ENCODE data around the gene AGAP6. TPM values are rescaled to one million over a fixed set of nuclear protein-coding genes. Genes with fewer than 3 reads are reported as not detected.
"Not testable (repeated sequence)": the region's sequence is repeated elsewhere in the genome, so short reads cannot be mapped to it uniquely, and the experiment has no call there.

AGAP6 gene
- total RNA-seq, 2 experiments from 2014 or later, result 27.1 to 30.0 TPM

DNA sequence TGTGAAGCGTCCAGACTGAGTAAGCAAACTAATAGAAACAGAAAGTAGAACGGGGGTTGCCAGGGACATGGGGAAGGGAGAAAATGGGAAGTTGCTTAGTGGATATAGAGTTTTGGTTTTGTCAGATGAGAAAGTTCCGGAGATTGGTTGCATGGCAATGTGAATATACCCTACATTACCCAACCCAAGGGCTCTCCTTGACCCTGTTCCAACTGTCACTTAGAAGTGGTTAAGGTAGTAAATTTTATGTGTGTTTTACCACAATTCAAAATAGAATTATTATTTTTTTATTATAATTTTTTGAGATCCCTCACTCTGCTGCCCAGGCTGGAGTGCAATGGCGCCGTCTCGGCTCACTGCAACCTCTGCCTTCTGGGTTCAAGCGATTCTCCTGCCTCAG lies 25.8 kb downstream of the AGAP6 start:
- H3K27me3 Mint-ChIP-seq; H3K4me3 Mint-ChIP-seq; H3K9me3 Mint-ChIP-seq; H3K27ac Mint-ChIP-seq; H3K4me1 Mint-ChIP-seq; H3K36me3 Mint-ChIP-seq (ENCODE audit: low read depth); POLR2A ChIA-PET; CTCF ChIA-PET; DNase-seq: not testable (repeated sequence)

DNA sequence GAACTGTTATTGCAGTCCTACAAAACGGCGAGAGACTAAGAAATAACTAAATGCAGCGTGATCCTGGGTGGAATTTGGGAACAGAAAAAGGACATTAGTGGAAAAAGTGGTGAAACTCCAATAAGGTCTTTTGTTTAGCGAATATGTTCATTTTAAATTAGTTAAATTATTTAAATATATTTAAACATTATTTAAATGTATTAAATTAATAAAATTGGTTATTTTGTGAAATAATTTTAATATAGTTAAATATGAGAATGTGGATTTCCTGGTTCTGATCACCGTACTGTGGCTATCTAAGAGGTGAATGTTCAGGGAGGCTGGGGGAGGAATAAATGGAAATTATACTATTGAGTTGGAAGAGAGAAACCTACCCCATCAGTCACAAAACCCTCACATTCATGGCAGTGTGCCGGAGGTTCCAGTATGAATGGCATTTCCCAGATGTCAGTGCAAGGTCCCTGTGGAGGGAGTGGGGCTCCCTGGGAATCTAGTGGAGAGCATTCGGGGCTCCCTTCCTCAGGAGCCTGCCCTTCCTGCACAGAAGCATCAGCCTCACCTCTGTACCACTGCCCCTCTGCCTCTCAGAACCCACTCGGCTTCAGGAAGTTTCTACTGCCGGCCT lies 27.5 kb downstream of the AGAP6 start:
- H3K4me3 Mint-ChIP-seq; H3K4me1 Mint-ChIP-seq; H3K36me3 Mint-ChIP-seq (ENCODE audit: low read depth); CTCF ChIA-PET; POLR2A ChIA-PET; DNase-seq; H3K27me3 Mint-ChIP-seq; H3K9me3 Mint-ChIP-seq; H3K27ac Mint-ChIP-seq: not testable (repeated sequence)

DNA sequence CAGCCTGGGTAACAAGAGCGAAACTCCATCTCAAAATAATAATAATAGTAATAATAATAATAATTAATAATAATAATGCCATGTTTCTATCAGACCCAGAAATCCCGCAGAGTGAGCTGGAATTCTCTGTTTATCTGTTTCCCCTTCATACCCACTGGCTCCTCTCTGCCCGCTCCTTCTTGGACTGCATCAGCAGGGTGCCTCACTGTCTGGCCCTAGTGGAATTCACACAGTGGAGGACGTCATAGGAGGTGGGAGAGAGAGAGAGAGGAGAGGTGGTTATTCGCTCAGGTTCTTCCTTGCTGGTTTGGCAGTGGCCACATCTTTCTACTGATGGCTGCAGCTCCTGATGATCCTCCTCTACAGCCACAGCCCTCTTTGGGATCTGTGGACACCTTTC lies 28.7 kb downstream of the AGAP6 start:
- H3K4me3 Mint-ChIP-seq; POLR2A ChIA-PET; H3K27me3 Mint-ChIP-seq; H3K9me3 Mint-ChIP-seq; DNase-seq; CTCF ChIA-PET; H3K36me3 Mint-ChIP-seq (ENCODE audit: low read depth); H3K27ac Mint-ChIP-seq; H3K4me1 Mint-ChIP-seq: not testable (repeated sequence)

DNA sequence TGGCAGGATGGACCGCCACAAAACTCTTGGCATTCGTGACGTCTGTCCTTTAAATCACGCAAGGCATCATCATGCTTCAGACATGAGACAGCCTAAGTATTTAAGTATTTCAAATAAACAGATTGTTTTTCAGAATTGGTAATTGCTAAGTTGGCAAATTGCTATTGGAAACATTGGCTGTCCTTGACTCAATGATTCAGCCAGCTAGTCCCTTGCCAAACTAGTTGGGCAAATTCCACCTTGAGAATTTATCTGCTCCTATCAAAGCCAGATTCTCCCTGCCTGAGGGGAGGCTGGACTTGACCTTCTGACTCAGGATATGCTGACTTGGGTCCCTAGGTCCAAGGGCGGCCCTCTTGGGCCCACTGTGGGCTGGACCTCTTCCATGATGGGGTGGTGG lies 29.4 kb downstream of the AGAP6 start:
- H3K4me3 Mint-ChIP-seq; DNase-seq; H3K27me3 Mint-ChIP-seq; H3K4me1 Mint-ChIP-seq; CTCF ChIA-PET; POLR2A ChIA-PET; H3K36me3 Mint-ChIP-seq (ENCODE audit: low read depth); H3K9me3 Mint-ChIP-seq; H3K27ac Mint-ChIP-seq: not testable (repeated sequence)

DNA sequence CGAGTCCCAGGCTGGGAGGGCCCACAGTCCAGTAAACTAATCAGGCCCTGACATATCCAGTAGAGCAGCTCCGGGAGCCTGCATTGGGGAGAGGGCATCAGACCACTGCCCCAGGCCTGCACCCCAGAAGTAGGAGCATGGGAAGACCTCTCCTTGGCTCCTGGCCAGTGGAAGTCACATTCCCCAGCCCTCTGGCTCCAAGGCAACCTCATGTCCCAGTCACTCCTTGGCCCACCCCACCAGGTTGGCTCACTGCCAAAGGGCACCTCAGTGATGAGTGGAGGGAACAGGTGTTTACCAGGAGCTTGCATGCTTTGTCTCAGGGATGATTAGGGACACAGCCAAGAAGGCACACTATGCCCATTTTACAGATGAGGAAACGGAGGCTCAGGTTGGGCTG lies 31.1 kb downstream of the AGAP6 start:
- H3K4me3 Mint-ChIP-seq, CTCF ChIA-PET: not testable (repeated sequence)

DNA sequence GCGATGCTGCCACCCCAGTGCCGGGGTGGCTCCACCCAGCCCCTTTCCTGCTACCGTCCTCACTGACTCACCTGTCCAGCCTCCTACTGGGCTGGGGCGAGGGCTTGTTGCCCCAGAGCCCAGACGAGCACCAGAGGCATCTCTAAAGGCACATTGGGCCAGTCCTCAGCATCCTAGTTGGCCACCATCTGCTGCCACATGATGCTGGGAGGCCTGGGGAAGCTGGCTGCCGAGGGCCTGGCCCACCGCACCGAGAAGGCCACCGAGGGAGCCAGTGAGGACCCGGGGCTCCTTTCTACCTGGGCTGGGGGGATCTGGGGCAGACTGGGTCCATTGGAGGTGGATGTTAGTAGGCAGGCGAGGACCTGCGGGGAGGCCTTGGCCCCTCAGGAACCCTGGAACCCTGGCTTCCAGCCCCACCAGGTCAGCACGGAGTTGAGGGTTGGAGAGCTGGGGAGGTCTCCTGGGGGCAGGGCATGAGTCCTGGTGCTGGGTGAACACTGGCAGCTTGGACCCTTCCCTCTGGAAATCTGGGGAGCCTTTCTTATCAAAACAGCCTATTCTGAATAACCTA lies 32.3 kb downstream of the AGAP6 start:
- H3K36me3 Mint-ChIP-seq (ENCODE audit: low read depth); H3K4me3 Mint-ChIP-seq; H3K9me3 Mint-ChIP-seq; CTCF ChIA-PET; H3K4me1 Mint-ChIP-seq; H3K27ac Mint-ChIP-seq; DNase-seq; POLR2A ChIA-PET: not testable (repeated sequence)
- peaks cover 11% of the 10 kb centered on the region for H3K27me3 Mint-ChIP-seq

More for the DNA sequence above, 31.1 kb downstream of the AGAP6 start:
- H3K9me3 Mint-ChIP-seq; DNase-seq; H3K27ac Mint-ChIP-seq; H3K36me3 Mint-ChIP-seq (ENCODE audit: low read depth); H3K4me1 Mint-ChIP-seq; H3K27me3 Mint-ChIP-seq; POLR2A ChIA-PET: not testable (repeated sequence)

DNA sequence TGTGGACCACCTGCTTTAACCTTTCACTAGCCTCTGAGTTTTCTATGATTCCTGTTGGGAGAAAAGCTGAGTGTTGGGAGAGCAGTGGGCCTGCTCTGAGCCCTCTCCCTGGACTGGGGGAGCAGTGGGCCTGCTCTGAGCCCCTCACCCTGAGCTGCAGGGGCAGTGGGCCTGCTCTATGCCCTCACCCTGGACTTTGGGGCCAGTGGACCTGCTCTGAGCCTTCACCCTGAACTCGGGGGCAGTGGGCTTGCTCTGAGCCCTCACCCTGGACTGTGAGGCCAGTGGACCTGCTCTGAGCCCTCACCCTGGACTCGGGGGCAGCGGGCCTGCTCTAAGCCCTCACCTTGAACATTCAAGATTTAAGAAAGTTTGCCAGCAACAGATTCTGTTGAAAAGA lies 33.4 kb downstream of the AGAP6 start:
- Mint-ChIP-seq H3K27ac (no peak overlapping the region), H3K9me3 (no peaks in the 10 kb centered on the region), H3K4me3 (no peak overlapping the region), H3K4me1 (no peaks in the 10 kb centered on the region), H3K36me3 (ENCODE audit: low read depth) (no peaks in the 10 kb centered on the region), H3K27me3 (peaks cover 12% of the 10 kb centered on the region)
- no peak for DNase-seq
- ChIA-PET POLR2A (no interaction called here), CTCF (no interaction called here)

DNA sequence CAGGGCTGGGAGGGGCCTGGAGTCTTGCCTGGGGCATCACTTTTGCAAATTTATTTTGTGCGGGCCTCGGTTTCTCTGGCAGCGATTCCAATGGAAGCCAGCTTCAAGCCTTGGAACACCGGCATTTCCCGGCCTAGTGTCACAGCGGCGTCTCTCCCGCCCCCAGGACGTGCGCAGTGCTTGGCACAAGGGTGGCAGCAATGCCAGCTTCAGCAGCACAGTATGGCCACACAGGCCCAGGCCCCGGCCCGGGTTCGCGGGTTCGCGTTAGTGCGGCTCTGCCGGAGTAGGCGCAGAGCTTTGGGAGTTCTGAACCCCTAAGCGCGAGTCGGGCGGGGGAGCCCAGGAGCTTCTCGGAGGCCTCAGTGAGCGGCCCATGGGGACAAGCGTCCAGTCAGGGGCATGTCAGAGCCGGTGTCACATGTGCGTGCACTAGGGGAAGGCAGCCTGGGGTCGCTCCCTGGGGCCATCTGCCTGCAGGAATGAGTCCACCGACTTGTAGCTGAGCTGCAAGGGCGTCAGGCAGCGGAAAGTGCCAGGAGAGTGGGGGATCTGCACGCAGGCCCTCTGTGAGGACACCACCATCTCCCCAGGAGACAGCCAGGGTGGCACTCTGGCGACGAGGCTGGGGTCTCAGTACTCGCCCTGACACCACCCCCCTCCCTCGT lies 36.6 kb downstream of the AGAP6 start:
- POLR2A ChIA-PET; CTCF ChIA-PET; H3K27ac Mint-ChIP-seq; H3K4me3 Mint-ChIP-seq; H3K36me3 Mint-ChIP-seq (ENCODE audit: low read depth); DNase-seq; H3K4me1 Mint-ChIP-seq; H3K9me3 Mint-ChIP-seq: not testable (repeated sequence)
- peaks cover 15% of the 10 kb centered on the region for H3K27me3 Mint-ChIP-seq

DNA sequence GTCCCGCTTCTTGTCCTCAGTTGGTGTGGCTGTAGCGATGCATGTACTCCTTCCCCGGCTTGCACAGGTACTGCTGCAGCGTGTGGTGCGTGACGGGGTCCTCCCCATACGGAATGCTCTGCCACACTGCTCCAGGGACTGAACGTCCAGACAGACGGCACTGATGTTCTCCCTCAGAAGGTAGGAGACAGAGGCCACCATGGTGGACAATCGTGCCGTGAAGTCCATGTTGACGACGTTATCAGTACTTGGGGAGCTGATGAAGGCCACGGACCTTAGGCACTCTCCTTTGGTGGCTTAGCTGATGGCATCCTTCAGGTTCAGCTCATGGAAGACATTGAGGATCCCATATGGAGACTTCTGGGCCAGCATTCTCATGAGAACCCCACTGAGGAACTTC lies 37.4 kb downstream of the AGAP6 start:
- Mint-ChIP-seq H3K27me3 (peaks cover 16% of the 10 kb centered on the region), H3K4me3 (no peak overlapping the region), H3K36me3 (ENCODE audit: low read depth) (no peaks in the 10 kb centered on the region), H3K4me1 (no peaks in the 10 kb centered on the region), H3K27ac (no peak overlapping the region), H3K9me3 (no peaks in the 10 kb centered on the region)
- no peak for DNase-seq
- ChIA-PET POLR2A (no interaction called here), CTCF (no interaction called here)

DNA sequence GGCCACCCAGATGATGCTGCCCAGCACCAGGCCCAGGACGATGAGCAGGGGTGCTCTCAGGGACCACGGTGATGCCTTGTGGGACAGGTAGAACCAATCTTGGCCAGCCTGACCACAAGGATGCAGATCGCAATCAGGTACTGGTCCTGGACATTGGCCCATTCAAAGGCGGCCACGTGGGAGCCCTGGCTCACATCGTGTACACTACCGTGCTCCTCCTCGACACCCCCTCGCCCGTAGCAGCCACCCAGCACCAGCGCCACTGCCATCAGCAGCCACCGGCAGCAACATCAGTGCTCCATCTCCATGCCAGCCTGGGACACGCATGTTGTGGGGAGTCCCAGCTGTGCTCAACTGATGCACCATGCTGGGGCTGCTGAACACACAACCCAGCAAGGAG lies 39.0 kb downstream of the AGAP6 start:
- Mint-ChIP-seq H3K27me3 (peaks cover 16% of the 10 kb centered on the region), H3K4me3 (no peak overlapping the region), H3K27ac (no peak overlapping the region), H3K9me3 (no peaks in the 10 kb centered on the region), H3K36me3 (ENCODE audit: low read depth) (no peaks in the 10 kb centered on the region), H3K4me1 (no peaks in the 10 kb centered on the region)
- ChIA-PET POLR2A (no interaction called here), CTCF (no interaction called here)
- DNase-seq, result no peak

DNA sequence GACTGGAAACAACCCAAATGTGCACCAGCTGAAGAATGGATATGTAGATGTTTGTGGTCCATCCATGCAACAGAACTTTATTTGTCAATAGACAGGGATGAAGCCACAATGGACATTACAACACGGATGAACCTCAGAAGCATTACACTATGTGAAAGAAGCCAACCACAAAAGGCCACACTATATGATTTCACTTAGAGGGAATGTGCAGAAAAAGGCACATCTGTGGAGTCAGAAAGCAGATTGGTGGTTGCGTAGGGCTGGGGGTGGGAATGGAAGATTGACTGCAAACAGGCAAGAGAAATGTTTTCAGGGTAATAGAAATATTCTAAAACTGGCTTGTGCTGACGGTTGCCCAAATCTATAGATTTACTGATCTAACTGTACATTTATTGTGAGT lies 45.3 kb downstream of the AGAP6 start:
- DNase-seq, result no peak
- POLR2A ChIA-PET, result no interaction called here
- Mint-ChIP-seq H3K4me3 (no peak overlapping the region), H3K27ac (no peak overlapping the region), H3K36me3 (ENCODE audit: low read depth) (no peaks in the 10 kb centered on the region), H3K4me1 (no peaks in the 10 kb centered on the region), H3K9me3 (no peaks in the 10 kb centered on the region), H3K27me3 (peaks cover 4% of the 10 kb centered on the region)
- CTCF ChIA-PET, result no interaction called here

DNA sequence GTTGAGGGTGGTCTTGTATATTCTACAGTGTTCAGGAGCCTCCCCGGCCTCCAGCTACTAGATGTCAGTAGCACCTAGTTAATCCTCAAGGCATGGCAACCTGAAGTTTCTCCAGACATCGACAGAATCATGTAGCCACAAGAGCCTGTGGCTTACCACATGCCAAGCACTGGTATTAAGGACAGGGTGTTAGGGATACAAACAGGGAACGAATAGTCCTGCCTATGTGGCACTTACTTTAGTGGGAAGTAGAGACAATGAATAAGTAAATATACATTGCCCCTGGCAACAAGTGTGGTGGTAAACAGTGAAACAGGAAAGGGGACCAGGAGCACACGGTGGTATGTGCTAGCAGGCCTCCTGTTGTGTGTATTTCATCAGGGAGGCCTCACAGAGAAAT lies 47.1 kb downstream of the AGAP6 start:
- H3K9me3 Mint-ChIP-seq; CTCF ChIA-PET; H3K27me3 Mint-ChIP-seq; H3K4me3 Mint-ChIP-seq; DNase-seq; H3K36me3 Mint-ChIP-seq (ENCODE audit: low read depth); H3K4me1 Mint-ChIP-seq; POLR2A ChIA-PET; H3K27ac Mint-ChIP-seq: not testable (repeated sequence)

DNA sequence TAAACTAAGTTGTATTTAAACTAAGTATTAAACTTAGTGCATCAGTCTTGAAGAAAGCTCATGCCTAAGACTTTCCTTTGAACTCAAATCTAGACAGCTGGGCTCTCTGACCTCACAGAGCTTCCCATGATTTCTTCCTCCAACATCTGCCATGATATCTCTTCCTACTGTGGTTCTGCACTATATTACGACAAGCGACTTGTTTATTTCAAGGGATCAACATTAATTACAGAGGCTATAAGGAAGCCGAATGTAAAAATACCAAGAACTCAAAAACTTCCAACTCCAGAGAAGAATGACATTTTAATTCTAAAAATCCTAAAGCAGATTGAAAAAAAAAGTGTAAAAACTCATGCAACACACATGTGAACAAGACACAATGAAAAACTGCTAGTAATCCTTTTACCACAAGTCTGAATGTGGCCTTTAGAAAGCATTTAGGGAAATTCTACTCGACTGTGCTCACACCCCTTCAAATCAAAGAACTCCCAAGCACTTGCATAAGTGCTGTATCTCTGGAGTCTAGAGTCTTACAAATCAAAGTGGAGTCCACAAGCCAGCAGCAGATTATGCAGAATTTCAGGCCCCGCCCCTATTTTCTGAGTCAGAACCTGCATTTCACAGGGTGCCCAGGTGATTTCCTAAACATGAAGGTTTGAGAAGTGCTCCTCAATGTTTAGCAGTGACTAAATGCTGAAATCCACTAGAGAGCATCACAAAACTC lies 56.9 kb downstream of the AGAP6 start:
- H3K4me1 Mint-ChIP-seq, result no peaks in the 10 kb centered on the region
- no peaks in the 10 kb centered on the region for H3K27me3 Mint-ChIP-seq
- no peaks in the 10 kb centered on the region for H3K36me3 Mint-ChIP-seq (ENCODE audit: low read depth)
- H3K4me3 Mint-ChIP-seq, result no peak overlapping the region
- POLR2A ChIA-PET, result no interaction called here
- no peak overlapping the region for H3K27ac Mint-ChIP-seq
- no peaks in the 10 kb centered on the region for H3K9me3 Mint-ChIP-seq
- CTCF ChIA-PET, result no interaction called here
- no peak for DNase-seq

DNA sequence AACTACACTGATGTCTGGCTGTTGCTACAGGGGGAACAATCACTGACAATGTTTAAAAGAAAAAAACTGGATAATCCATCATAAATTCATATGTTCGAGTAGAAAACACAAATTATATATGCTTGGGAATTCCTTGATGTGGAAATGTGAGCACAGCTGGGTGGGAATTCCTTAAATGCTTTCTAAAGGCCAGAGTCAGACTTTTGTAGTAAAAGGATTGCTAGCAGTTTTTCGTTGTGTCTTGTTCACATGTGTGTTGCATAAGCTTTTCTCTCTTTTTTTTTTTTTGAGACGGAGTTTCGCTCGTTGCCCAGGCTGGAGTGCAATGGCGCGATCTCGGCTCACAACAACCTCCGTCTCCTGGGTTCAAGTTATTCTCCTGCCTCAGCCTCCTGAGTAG lies 58.3 kb downstream of the AGAP6 start:
- H3K36me3 Mint-ChIP-seq (ENCODE audit: low read depth); H3K9me3 Mint-ChIP-seq; H3K27me3 Mint-ChIP-seq; CTCF ChIA-PET; DNase-seq; H3K4me3 Mint-ChIP-seq; POLR2A ChIA-PET; H3K27ac Mint-ChIP-seq; H3K4me1 Mint-ChIP-seq: not testable (repeated sequence)
